ENCODE measurements around the gene LRIG2. TPM values are rescaled to one million over a fixed set of nuclear protein-coding genes. Genes with fewer than 3 reads are reported as not detected.

The LRIG2 gene
- total and polyA plus RNA-seq, 10 donors: 3.4 to 68.7 (median 22.1) TPM

DNA sequence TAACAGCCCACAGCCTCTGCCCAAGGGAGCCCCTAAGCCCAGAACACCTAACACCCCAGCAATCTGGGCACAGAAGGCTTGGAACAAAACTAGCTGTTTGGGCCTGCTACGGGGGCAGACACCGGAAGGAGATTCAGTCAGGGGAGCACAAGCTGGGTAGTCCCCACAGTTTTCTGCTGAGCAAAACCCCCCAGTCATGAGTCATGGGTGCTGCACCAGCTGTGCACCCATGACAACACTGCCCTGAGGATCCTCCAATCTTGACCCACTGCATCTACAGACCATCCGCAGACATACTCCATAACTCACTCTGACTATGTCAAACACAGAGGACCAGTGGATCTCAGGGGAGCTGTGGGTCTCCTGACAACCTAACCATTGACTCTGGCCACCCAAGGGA is 105.1 kb downstream of the LRIG2 start:
- 83 to 96% (median 88%) methylated on average over 3 of the region's 3 CpGs; no CpG with 5 or more reads in 1 of the 5 donors for WGBS, 5 donors
- TF ChIP-seq, protein P1, sequence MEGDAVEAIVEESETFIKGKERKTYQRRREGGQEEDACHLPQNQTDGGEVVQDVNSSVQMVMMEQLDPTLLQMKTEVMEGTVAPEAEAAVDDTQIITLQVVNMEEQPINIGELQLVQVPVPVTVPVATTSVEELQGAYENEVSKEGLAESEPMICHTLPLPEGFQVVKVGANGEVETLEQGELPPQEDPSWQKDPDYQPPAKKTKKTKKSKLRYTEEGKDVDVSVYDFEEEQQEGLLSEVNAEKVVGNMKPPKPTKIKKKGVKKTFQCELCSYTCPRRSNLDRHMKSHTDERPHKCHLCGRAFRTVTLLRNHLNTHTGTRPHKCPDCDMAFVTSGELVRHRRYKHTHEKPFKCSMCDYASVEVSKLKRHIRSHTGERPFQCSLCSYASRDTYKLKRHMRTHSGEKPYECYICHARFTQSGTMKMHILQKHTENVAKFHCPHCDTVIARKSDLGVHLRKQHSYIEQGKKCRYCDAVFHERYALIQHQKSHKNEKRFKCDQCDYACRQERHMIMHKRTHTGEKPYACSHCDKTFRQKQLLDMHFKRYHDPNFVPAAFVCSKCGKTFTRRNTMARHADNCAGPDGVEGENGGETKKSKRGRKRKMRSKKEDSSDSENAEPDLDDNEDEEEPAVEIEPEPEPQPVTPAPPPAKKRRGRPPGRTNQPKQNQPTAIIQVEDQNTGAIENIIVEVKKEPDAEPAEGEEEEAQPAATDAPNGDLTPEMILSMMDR (IDR thresholded peaks at IDR 0.05 in 8 of 11, conservative IDR thresholded peaks at IDR 0.05 in 3 of 11): no peak
- TF ChIP-seq POLR2A (IDR thresholded peaks at IDR 0.05): no peak
- no peak for TF ChIP-seq POLR2AphosphoS5 (IDR thresholded peaks at IDR 0.05)
- Histone ChIP-seq H3K36me3 (no peaks in the 10 kb centered on the region), H3K4me3 (no peak overlapping the region), H3K27ac (no peak overlapping the region), H3K27me3 (replicated peaks in 1 of 7) (no peaks in the 10 kb centered on the region), H3K4me1 (no peaks in the 10 kb centered on the region), H3K9me3 (peaks cover 0 to 9% (median 8%) of the 10 kb centered on the region in 8 donors)
- DNase-seq: no peak
- intact Hi-C loops (cut with DNase I; ENCODE audit: low total_unique reads): no loop called here

DNA sequence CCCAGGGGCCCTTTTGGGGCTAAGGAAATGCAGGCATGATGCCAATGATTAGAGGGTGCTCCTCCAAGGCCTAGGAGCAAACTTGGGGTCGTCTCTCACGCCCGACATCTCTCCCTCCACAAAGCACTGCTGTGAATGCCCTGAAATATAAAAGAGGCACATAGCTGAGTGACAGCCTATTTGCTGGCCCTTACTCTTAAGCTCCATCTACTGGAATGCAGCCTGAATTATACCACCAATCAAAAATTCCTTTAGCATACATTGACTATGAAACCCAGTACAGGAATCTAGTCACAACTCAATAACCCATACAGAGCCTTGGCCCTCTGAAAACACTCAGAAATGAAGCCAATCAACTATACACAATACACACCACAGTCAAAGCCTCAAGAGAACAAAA is 105.5 kb downstream of the LRIG2 start:
- no peak for DNase-seq
- Histone ChIP-seq H3K27me3 (replicated peaks in 1 of 7) (no peaks in the 10 kb centered on the region), H3K4me1 (no peaks in the 10 kb centered on the region), H3K36me3 (no peaks in the 10 kb centered on the region), H3K27ac (no peak overlapping the region), H3K9me3 (peaks cover 0 to 5% (median 3%) of the 10 kb centered on the region in 8 donors), H3K4me3 (no peak overlapping the region)
- 67 to 91% (median 84%) methylated on average over 3 of the region's 3 CpGs for WGBS, 5 donors
- intact Hi-C loops (cut with DNase I; ENCODE audit: low total_unique reads): no loop called here
- TF ChIP-seq POLR2A (IDR thresholded peaks at IDR 0.05): no peak
- TF ChIP-seq, protein P1 (IDR thresholded peaks at IDR 0.05 in 8 of 11, conservative IDR thresholded peaks at IDR 0.05 in 3 of 11): no peak
- TF ChIP-seq POLR2AphosphoS5 (IDR thresholded peaks at IDR 0.05): no peak

Other genes starting within 250 kb of the LRIG2 start
- gene SLC16A1, start 117.0 kb upstream of the LRIG2 start, total RNA-seq: 10 to 100 TPM; 15.7 to 24.6 (median 18.7) TPM
- 1 to 10 TPM; 2.9 to 6.2 (median 5.7) TPM for gene SLC16A1, start 117.0 kb upstream of the LRIG2 start, polyA plus RNA-seq